CD4-positive, alpha-beta T cell (primary cell): Measurements from ENCODE around the gene NMU. TPM values are rescaled to one million over a fixed set of nuclear protein-coding genes. Genes with fewer than 3 reads are reported as not detected.

Experiments used
- ATAC-seq: fragments of 200-7000 bp; cut with Tn5 transposase; one replicate; pipeline ENCODE4 v1.10.0; 2022; ENCODE audit warnings: mild to moderate bottlenecking; ENCODE audit not compliant: poor library complexity
- CTCF ChIA-PET: fragments of 350-600 bp; sonication (Branson Sonifier 250); formaldehyde crosslinking; loops from one replicate; lab custom pipeline; 2021; ENCODE audit warnings: antibody characterized with exemption, inconsistent platforms; lab: Charles Lee
- POLR2A ChIA-PET: fragments of 350-600 bp; sonication (Branson Sonifier 250); formaldehyde crosslinking; loops from one replicate; lab custom pipeline; 2021; ENCODE audit warnings: antibody characterized with exemption, inconsistent platforms; lab: Charles Lee
- DNase-seq, 14 experiments: peaks; one replicate each; pipeline ENCODE4 v3.0.0-alpha.2; 2013 to 2020; ENCODE audit warnings: mixed read lengths in 2 of 14
- H3K27ac ChIP-seq, 2 donors: one replicate each; pipeline versions ENCODE4 v1.5.1 to v1.7.0; 2013; ENCODE audit warnings: low read length in 2 of 2, low read depth in 1 of 2, mild to moderate bottlenecking in 1 of 2
- H3K27me3 ChIP-seq, 2 experiments: 1 replicate in 1 of 2; 2 replicates in 1 of 2; pipeline versions ENCODE4 v1.6.1 to v1.7.0; 2013; ENCODE audit warnings: low read length in 2 of 2, control low read depth in 1 of 2, mild to moderate bottlenecking in 1 of 2, moderate library complexity in 1 of 2; ENCODE audit not compliant: insufficient read depth in 2 of 2, control insufficient read depth in 1 of 2
- H3K36me3 ChIP-seq: one replicate; pipeline ENCODE4 v1.6.1; 2013; ENCODE audit warnings: low read length, control low read depth; ENCODE audit not compliant: insufficient read depth
- H3K4me1 ChIP-seq: one replicate; pipeline ENCODE4 v1.6.1; 2013; ENCODE audit warnings: low read length, control low read depth; ENCODE audit not compliant: insufficient read depth
- H3K4me3 ChIP-seq: one replicate; pipeline ENCODE4 v1.5.1; 2013; ENCODE audit warnings: mild to moderate bottlenecking, low read length, moderate library complexity
- H3K9me3 ChIP-seq, 2 experiments: 1 replicate in 1 of 2; 2 replicates in 1 of 2; pipeline versions ENCODE4 v1.6.1 to v1.7.0; 2013; ENCODE audit warnings: low read length in 2 of 2, mild to moderate bottlenecking in 2 of 2, control low read depth in 1 of 2, moderate library complexity in 1 of 2; ENCODE audit not compliant: control insufficient read depth in 1 of 2, insufficient read depth in 1 of 2
- H3K27ac Mint-ChIP-seq: one replicate; pipeline ENCODE4 v1.8.0; 2020; ENCODE audit warnings: mixed read lengths
- H3K27me3 Mint-ChIP-seq: one replicate; pipeline ENCODE4 v1.8.0; 2021; ENCODE audit warnings: mixed read lengths
- H3K36me3 Mint-ChIP-seq: one replicate; pipeline ENCODE4 v1.8.0; 2021; ENCODE audit warnings: low read depth, mixed read lengths
- H3K4me1 Mint-ChIP-seq: one replicate; pipeline ENCODE4 v1.8.0; 2021; ENCODE audit warnings: low read depth, mixed read lengths
- H3K4me3 Mint-ChIP-seq: one replicate; pipeline ENCODE4 v1.8.0; 2020; ENCODE audit warnings: mild to moderate bottlenecking, mixed read lengths
- H3K9me3 Mint-ChIP-seq: one replicate; pipeline ENCODE4 v1.8.0; 2020; ENCODE audit warnings: mixed read lengths
- CTCF ChIP-seq: fragments of 200-600 bp; IDR thresholded peaks from one replicate; pipeline ENCODE4 v1.8.0; 2022; ENCODE audit warnings: antibody characterized with exemption, mild to moderate bottlenecking
- intact Hi-C, 2 experiments: fragments of 100-400 bp; cut with DNase I in 1 of 2; cut with micrococcal nuclease in 1 of 2; formaldehyde crosslinking; loops; one replicate each; pipeline versions ENCODE4 v1.15.1 to v1.9.0; 2023 to 2025; cut with DNase I, micrococcal nuclease
- total RNA-seq, 174 experiments: library from RNA in 2 of 174; stranded (reverse) in 2 of 174; gene quantifications; one replicate each; pipeline ENCODE4 v1.2.3 and lab custom pipeline; 2021 to 2026

Gene NMU
- total RNA-seq, 2 experiments from 2014 or later = not detected

GRCh38 chr4:55668449-55668848, 32.4 kb upstream of the NMU start:
- DNase-seq = no peak
- ATAC-seq = no peak
- no peak for TF ChIP-seq CTCF
- Histone ChIP-seq H3K36me3 (no peaks in the 10 kb centered on the region), H3K27ac (no peak overlapping the region), H3K4me1 (no peaks in the 10 kb centered on the region), H3K9me3 (peaks cover 0 to 6% of the 10 kb centered on the region in 2 experiments), H3K27me3 (peaks cover 0 to 7% of the 10 kb centered on the region in 2 experiments), H3K4me3 (no peak overlapping the region)
- Mint-ChIP-seq H3K4me3 (no peak overlapping the region), H3K4me1 (no peaks in the 10 kb centered on the region), H3K9me3 (no peaks in the 10 kb centered on the region), H3K36me3 (no peaks in the 10 kb centered on the region), H3K27me3 (peaks cover 37% of the 10 kb centered on the region), H3K27ac (no peak overlapping the region)
- ChIA-PET POLR2A (no interaction called here), CTCF (no interaction called here)
- intact Hi-C loops = no loop called here

GRCh38 chr4:55666535-55666934, 30.4 kb upstream of the NMU start:
- TF ChIP-seq CTCF = no peak
- Histone ChIP-seq H3K27ac (no peak overlapping the region), H3K9me3 (no peaks in the 10 kb centered on the region), H3K27me3 (peaks cover 2 to 6% of the 10 kb centered on the region in 2 experiments), H3K36me3 (no peaks in the 10 kb centered on the region), H3K4me1 (no peaks in the 10 kb centered on the region), H3K4me3 (no peak overlapping the region)
- DNase-seq (no peak), ATAC-seq (no peak)
- Mint-ChIP-seq H3K4me1 (no peaks in the 10 kb centered on the region), H3K36me3 (no peaks in the 10 kb centered on the region), H3K27me3 (peaks cover 24% of the 10 kb centered on the region), H3K4me3 (no peak overlapping the region), H3K27ac (no peak overlapping the region), H3K9me3 (no peaks in the 10 kb centered on the region)
- intact Hi-C loops = no loop called here
- ChIA-PET POLR2A (no interaction called here), CTCF (no interaction called here)

GRCh38 chr4:55663145-55663544, 27.0 kb upstream of the NMU start:
- H3K27ac ChIP-seq = no peak overlapping the region
- intact Hi-C loops = no loop called here
- no peak overlapping the region for H3K4me3 Mint-ChIP-seq
- ChIA-PET CTCF (no interaction called here), POLR2A (no interaction called here)
- H3K27me3 Mint-ChIP-seq = peaks cover 18% of the 10 kb centered on the region
- H3K4me1 ChIP-seq = no peaks in the 10 kb centered on the region
- no peaks in the 10 kb centered on the region for H3K9me3 ChIP-seq
- ATAC-seq (no peak), DNase-seq (no peak)
- no peak overlapping the region for H3K27ac Mint-ChIP-seq
- H3K9me3 Mint-ChIP-seq = no peaks in the 10 kb centered on the region
- H3K36me3 Mint-ChIP-seq = no peaks in the 10 kb centered on the region
- H3K36me3 ChIP-seq = no peaks in the 10 kb centered on the region
- no peak for TF ChIP-seq CTCF
- H3K27me3 ChIP-seq = peaks cover 0 to 2% of the 10 kb centered on the region in 2 experiments
- no peak overlapping the region for H3K4me3 ChIP-seq
- no peaks in the 10 kb centered on the region for H3K4me1 Mint-ChIP-seq
